ENCODE measurements around the gene VARS1. TPM values are rescaled to one million over a fixed set of nuclear protein-coding genes. Genes with fewer than 3 reads are reported as not detected.
"Not testable (repeated sequence)": the region's sequence is repeated elsewhere in the genome, so short reads cannot be mapped to it uniquely, and the experiment has no call there.

The VARS1 gene
- polyA plus RNA-seq, 1 donor = 46.5 TPM

GRCh38 chr6:31794294-31794865, 1.2 kb downstream of the VARS1 start:
- no peak for DNase-seq (ENCODE audit: low read depth)

- not testable (repeated sequence) for DNase-seq (ENCODE audit: low read depth)
Measured at GRCh38 chr6:31793927-31794245, 1.7 kb downstream of the VARS1 start.

- DNase-seq (ENCODE audit: low read depth) = no peak
Measured at GRCh38 chr6:31792761-31793171, 2.8 kb downstream of the VARS1 start.

GRCh38 chr6:31792090-31792374, 3.5 kb downstream of the VARS1 start:
- DNase-seq (ENCODE audit: low read depth) = no peak

GRCh38 chr6:31791324-31792089, 4.0 kb downstream of the VARS1 start:
- no peak for DNase-seq (ENCODE audit: low read depth)

- no peak for DNase-seq (ENCODE audit: low read depth)
Measured at GRCh38 chr6:31785475-31785874, 10.1 kb downstream of the VARS1 start.

- no peak for DNase-seq (ENCODE audit: low read depth)
Measured at GRCh38 chr6:31784098-31784925, 11.2 kb downstream of the VARS1 start.

- no peak for DNase-seq (ENCODE audit: low read depth)
Measured at GRCh38 chr6:31782126-31782855, 13.3 kb downstream of the VARS1 start.

- DNase-seq (ENCODE audit: low read depth) = no peak
Measured at GRCh38 chr6:31781244-31782125, 14.1 kb downstream of the VARS1 start.

GRCh38 chr6:31780507-31781243, 14.9 kb downstream of the VARS1 start:
- no peak for DNase-seq (ENCODE audit: low read depth)

- DNase-seq (ENCODE audit: low read depth) = no peak
Measured at GRCh38 chr6:31779908-31780307, 15.6 kb downstream of the VARS1 start.

- no peak for DNase-seq (ENCODE audit: low read depth)
Measured at GRCh38 chr6:31778999-31779885, 16.3 kb downstream of the VARS1 start.

GRCh38 chr6:31778193-31778592, 17.4 kb downstream of the VARS1 start:
- DNase-seq (ENCODE audit: low read depth) = no peak

- DNase-seq (ENCODE audit: low read depth) = no peak
Measured at GRCh38 chr6:31777667-31778050, 17.9 kb downstream of the VARS1 start.

GRCh38 chr6:31776989-31777666, 18.4 kb downstream of the VARS1 start, which contains the start of gene VWA7:
TSS of gene VWA7 (minus strand) at chr6:31777328. CDS start at chr6:31776779, 549 bp downstream.
- no peak for DNase-seq (ENCODE audit: low read depth)

GRCh38 chr6:31776485-31776988, 19.0 kb downstream of the VARS1 start:
- DNase-seq (ENCODE audit: low read depth) = no peak

- DNase-seq (ENCODE audit: low read depth) = no peak
Measured at GRCh38 chr6:31775633-31776484, 19.7 kb downstream of the VARS1 start.

GRCh38 chr6:31775184-31775583, 20.4 kb downstream of the VARS1 start:
- no peak for DNase-seq (ENCODE audit: low read depth)

Measured in forelimb muscle (tissue), 1 donor.